Measurements from ENCODE around the gene CNDP1.

CNDP1 gene

GRCh38 chr18:74501386-74501785, 32.9 kb upstream of the CNDP1 start (continued):
- TF ChIP-seq RBAK (tag by site-specific recombination; IDR thresholded peaks at IDR 0.05) (no peak), ZNF692 (tag by site-specific recombination; IDR thresholded peaks at IDR 0.05) (no peak), ZNF76 (tag by site-specific recombination; IDR thresholded peaks at IDR 0.05; ENCODE audit: borderline replicate concordance, low read depth) (no peak)

- ChIA-PET CTCF (no interaction called here), POLR2A (no interaction called here)
- no peak overlapping the region for H3K4me3 ChIP-seq (ENCODE audit: low read depth, low read length)
- no peaks in the 10 kb centered on the region for H3K4me1 ChIP-seq (ENCODE audit: control insufficient read depth, insufficient read depth, low read length)
- H3K27ac ChIP-seq (ENCODE audit: extremely low read depth, low read depth, low read length), result no peak overlapping the region
- H3K9me3 ChIP-seq (ENCODE audit: control insufficient read depth, insufficient read depth, low read depth, low read length), result no peaks in the 10 kb centered on the region
- TF ChIP-seq ZNF214 (tag by site-specific recombination; IDR thresholded peaks at IDR 0.05; ENCODE audit: borderline replicate concordance) (no peak), KLF17 (tag by site-specific recombination; IDR thresholded peaks at IDR 0.05) (no peak), SCRT2 (tag by site-specific recombination; IDR thresholded peaks at IDR 0.05) (no peak), ZNF133 (tag by site-specific recombination; IDR thresholded peaks at IDR 0.05) (no peak), ZBTB17 (tag by site-specific recombination; IDR thresholded peaks at IDR 0.05) (no peak), PRDM10 (tag by site-specific recombination; IDR thresholded peaks at IDR 0.05) (no peak), ZNF529 (tag by site-specific recombination; IDR thresholded peaks at IDR 0.05; ENCODE audit: insufficient replicate concordance) (no peak), BCL11B (tag by site-specific recombination; IDR thresholded peaks at IDR 0.05; ENCODE audit: low read depth) (no peak), ZNF600 (tag by site-specific recombination; IDR thresholded peaks at IDR 0.05) (no peak)
- H3K36me3 ChIP-seq (ENCODE audit: control insufficient read depth in 2 of 2, insufficient read depth in 1 of 2, low read length in 2 of 2), result peaks cover 24 to 59% of the 10 kb centered on the region in 2 experiments
Measured at GRCh38 chr18:74503137-74503536, 31.2 kb upstream of the CNDP1 start.

GRCh38 chr18:74505776-74506175, 28.5 kb upstream of the CNDP1 start:
- peaks cover 25 to 81% of the 10 kb centered on the region in 2 experiments for H3K36me3 ChIP-seq (ENCODE audit: control insufficient read depth in 2 of 2, insufficient read depth in 1 of 2, low read length in 2 of 2)
- TF ChIP-seq ZNF600 (tag by site-specific recombination; IDR thresholded peaks at IDR 0.05) (no peak), ZNF639 (tag by site-specific recombination; IDR thresholded peaks at IDR 0.05) (no peak), ZSCAN23 (tag by site-specific recombination; IDR thresholded peaks at IDR 0.05) (no peak), MYNN (tag by site-specific recombination; IDR thresholded peaks at IDR 0.05; ENCODE audit: borderline replicate concordance) (no peak), ZFP3 (tag by site-specific recombination; IDR thresholded peaks at IDR 0.05; ENCODE audit: low read depth) (no peak), ZNF214 (tag by site-specific recombination; IDR thresholded peaks at IDR 0.05; ENCODE audit: borderline replicate concordance) (no peak), ZBTB49 (tag by site-specific recombination; IDR thresholded peaks at IDR 0.05; ENCODE audit: low read depth) (no peak)
- no peak overlapping the region for H3K4me3 ChIP-seq (ENCODE audit: low read depth, low read length)
- no peaks in the 10 kb centered on the region for H3K9me3 ChIP-seq (ENCODE audit: control insufficient read depth, insufficient read depth, low read depth, low read length)
- CTCF ChIA-PET, result interaction anchor here (0.9 to 1.6 kb wide), 3 partner anchors 12 to 46 kb away, joined by 3 to 4 read pairs (median 4); no protein-coding TSS in a partner anchor
- no peaks in the 10 kb centered on the region for H3K4me1 ChIP-seq (ENCODE audit: control insufficient read depth, insufficient read depth, low read length)
- POLR2A ChIA-PET, result interaction anchor here (0.9 kb wide), 1 partner anchor 10 kb away, joined by 7 read pairs; the partner anchor contains the start of gene CNDP2
- H3K27ac ChIP-seq (ENCODE audit: extremely low read depth, low read depth, low read length), result no peak overlapping the region

Data from HEK293 (cell line).